HUDEP-2 (cell line): ENCODE results near the gene AIG1.

Experiments used
- DNase-seq, 76 experiments: peaks; one replicate each; lab custom pipeline; 2025; ENCODE audit not compliant: unreplicated experiment in 76 of 76; lab: John Stamatoyannopoulos, UW

AIG1 gene

DNA sequence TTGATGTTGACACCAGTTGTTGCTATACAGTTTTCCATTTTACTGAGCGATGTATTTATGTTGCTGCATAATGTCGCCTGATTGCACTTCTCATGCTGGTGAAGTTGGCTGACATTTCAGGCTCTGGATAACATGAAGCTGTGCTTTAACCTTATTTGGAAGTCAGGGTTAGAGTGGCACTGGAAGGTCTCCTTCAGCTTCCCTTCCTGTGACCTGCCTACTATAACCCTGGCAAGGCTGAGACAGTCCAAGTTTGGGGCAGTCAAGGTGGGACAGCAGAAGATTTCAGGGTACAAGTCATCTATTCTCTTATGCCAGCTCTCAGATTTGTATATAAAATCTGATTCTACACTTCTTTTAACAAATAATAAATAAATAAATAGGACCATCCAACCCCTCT, 127.6 kb downstream of the AIG1 start:
- DNase-seq = no peak

DNA sequence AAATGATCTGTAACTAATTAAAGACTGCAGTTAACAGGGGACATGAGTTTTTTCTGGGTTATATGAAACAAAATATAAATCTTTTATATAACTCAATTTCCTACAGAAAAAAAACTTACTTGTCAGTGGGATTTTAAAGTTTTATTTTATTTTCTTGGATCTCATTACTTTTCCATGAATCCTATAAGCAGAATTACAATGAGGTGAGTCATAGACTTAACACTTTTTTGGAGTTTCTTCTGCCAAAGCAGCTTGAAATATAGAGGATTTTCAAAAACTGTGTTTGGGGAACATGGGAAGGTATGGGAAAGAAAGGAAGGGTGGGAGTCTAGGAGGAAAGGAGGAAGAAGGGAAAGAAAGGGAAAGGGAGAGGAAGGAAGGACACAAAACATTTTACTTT, 130.7 kb downstream of the AIG1 start:
- no peak for DNase-seq

DNA sequence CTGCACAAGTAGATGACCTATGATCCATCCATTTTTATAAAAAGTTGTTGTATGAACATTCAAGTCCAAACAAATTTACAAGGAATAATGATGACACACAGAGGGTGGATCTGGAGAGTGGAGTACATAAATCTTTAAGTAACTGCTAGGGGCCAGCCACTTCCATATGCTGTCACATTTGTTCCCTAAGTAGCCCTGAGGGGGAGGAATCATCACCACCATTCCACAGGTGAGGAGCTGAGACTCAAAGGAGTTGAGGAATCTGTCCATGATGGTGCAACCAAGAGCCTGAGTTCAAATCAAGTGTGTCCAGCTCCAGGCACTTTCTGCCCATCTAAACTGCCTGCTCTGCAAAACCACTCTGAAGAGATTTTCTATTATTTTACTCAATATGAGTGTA, 132.1 kb downstream of the AIG1 start:
- DNase-seq = no peak

DNA sequence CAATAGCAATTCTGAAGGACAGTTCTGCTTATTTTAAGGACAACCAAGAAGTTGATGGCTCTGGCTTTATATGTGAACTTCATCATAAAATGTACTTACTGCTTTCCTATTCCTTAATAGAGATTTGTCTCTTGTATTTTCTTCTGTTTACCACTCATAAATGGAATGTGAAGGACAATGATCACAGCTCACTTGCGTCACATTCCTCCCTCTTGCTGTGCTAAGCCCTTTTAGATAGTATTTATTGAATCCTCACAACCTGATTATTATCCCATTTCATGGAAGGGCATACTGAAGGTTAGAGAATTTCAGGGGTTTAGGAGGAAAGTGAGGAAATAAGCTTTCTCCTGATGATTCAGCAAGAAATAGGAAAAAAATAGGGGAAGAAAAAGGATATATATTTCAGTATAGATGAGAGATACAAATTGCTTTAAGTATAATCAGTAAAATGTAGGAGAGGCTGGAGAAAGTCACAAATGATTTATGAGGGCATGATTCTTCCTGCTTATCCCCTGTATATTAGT, 132.9 kb downstream of the AIG1 start:
- DNase-seq = no peak

DNA sequence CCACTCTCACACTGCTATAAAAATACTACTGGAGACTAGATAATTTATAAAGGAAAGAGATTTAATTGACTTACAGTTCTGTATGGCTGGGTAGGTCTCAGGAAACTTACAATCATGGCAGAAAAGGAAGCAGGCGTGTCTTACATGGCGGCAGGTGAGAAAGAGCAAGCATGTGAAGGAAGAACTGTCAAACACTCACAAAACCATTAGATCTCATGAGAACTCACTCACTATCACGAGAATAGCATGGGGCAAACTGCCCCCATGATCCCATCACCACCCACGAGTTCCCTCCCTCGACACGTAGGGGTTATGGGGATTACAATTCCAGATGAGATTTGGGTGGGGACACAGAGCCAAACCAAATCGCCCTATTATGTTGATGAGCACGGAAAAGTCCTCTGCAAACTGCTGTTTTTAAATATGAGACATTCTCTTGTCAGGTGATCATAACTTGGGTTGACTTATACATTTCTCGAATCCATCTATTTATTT, 133.5 kb downstream of the AIG1 start:
- no peak for DNase-seq

DNA sequence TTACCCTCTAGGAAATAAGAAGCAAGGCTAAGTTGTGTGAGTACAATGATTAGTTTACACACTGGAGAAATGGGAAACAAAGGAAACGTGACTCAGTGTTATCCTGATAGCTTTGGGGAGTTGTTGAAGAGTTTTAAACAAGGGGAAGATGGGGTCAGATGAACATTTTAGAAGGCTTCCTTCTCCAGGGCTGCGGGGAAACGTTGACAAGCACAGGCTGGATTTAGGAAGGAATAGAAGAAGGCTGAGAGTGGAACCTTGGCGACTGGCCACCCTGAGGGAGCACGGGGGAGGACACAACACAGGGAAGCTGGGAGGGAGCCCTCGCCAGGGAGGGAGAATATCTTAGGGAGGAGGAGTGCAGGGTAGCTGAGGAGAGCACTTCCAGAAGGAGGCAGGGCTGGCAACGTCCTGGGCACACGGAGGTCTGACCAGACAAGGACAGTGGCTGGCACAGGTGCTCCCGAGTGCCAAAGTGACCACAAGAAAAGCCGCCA, 134.7 kb downstream of the AIG1 start:
- no peak for DNase-seq

DNA sequence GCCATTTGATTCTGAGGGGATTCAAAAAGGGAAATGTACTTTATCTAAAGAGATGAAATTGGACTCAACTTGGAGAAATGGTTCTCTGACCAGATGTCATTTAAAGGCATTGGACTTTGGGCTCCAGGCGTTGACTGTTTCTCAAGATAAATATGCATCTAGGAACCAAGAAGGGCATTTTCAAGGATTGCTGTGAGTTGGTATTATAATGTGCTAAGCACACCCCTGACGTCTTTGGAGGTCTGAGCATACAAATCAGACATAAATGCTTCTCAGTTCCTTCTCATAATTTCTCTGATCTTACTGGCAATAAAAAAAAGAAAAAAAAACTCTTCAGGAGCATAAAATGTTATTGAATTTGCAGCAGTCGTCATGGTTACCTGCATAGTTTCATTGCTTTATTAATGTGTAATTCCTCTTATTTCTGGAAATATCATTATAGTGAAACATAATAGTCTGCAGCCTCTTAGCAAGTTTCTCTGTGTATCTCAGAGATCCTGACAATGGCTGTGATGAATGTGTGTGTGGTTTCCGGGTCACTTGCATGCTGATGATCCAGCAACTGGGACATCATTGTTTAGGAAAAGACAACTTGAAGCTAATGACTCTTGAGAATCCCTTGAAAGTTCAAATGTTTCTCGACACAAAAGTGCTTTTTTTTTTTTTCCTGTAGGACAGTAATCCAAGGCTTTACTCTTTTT, 136.0 kb downstream of the AIG1 start:
- DNase-seq = peak in 1 of 76 experiments; percentile 10

DNA sequence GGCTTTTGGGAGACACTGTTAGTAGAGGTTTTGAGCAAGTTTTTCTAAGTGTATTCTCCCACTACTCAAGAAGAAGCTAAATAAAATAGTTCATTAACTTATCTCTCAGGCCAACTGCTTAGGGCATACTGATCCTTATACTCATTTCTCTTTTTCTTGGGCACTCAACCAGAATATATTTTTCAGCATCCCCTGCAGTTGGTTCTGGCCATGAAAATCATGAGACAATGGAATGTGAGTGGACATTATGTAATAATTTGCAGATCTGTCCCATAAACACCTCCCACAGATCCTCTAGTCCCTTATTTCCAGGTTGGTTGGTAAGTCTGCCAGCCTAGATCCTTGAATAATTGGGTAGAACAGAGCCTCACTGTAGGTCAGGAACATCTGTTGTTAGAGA, 136.7 kb downstream of the AIG1 start:
- DNase-seq = no peak

DNA sequence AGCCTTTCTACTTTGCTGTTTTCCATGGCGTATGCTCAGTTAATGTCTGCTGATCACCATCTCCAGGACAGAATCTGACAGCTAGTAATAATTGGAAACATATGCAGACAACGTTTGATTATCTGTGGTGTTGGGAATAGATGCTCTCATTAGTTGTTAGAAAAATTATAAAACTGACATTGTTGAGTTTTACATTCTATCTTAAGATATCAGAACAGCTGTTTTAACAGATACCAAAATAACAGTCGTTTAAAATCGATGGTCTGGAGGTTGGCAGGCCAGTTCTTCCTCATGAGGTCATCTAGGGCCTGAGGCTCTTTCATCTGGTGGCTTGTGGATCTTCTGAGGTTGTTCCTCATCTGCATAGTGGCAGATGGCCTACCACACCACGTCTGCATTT, 137.6 kb downstream of the AIG1 start:
- DNase-seq = no peak

DNA sequence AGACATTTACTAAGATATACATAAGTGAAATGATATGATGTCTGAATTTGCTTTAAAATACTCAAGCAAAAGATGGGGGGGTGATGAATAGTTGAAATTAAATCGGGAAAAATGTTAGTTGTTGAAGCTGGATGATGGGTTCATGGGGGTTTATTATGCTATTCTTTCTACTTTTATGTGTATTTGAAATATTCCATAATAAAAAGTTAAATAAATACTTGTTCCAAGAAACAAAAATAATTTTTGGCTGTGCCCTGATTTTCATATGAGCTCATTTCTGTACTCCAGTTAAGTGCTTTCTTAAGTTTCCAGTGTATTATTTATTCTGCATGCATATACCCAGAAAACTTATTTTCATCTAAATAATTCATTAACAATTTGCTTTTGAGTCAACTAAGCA, 138.6 kb downstream of the AIG1 start:
- no peak for DNase-seq

DNA sequence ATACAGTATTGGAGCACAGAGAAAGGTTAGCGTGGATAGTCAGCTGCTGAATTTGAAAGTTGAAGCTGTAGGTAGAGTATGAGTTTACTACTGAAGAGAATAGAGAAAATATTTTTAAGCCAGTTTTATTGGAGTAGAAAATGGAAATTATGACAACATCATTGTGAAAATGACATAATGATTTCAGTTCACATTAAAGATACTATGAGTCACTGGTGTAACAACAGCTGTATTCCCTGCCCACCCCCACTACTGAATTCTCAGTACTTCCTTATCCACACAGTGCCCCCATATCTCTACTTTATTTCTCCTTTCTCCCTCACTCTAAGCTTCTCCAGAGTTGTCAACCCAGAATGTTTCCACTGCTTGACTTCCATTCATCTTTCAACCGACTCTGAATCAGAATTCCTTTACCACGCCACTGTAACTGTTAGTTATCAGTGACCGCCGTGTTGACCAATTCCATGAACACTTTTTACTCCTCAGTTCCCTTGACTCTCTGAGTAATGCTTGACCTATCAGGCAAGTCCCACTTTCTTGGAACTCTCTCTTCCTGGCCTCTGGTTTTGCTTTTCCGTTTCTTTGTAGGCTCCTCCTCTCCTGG, 139.6 kb downstream of the AIG1 start:
- DNase-seq = no peak

DNA sequence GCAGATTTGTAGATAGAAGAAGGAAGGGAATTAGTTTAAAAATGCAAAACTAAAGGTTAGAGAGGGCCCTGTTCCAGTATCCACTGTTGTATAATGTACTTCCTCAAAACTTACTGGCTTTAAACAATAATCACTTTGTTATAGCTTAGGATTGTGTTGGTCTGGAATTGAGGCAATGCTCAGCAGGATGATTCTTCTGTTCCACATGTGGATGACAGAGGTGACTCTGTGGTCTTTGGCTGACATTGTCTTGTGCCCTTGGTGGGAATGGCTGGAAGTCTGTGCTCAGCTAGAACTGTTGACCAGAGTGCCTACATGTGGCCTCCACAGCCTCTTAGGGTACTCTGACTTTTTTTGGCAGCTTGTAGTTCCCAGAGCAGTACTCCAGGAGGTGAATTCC, 143.4 kb downstream of the AIG1 start:
- no peak for DNase-seq

DNA sequence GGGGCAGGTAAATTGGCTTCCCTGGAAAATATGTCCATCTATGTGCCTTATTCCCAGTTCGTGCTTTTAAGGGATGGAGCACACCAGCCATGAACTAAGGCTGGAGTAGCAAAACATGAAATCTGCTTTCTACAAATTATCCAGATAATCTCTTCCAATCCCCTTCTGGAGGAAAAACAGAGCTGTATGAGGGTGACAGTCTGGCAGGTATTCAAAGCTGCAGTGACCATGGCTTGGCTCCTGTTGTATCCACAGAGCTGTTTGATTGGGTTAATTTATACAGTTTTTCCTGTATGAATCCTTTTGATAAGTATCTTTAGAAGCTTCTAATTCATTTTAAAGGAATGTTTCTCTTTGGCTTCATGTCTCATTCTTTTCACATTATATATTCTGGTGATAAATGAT, 144.4 kb downstream of the AIG1 start:
- no peak for DNase-seq

DNA sequence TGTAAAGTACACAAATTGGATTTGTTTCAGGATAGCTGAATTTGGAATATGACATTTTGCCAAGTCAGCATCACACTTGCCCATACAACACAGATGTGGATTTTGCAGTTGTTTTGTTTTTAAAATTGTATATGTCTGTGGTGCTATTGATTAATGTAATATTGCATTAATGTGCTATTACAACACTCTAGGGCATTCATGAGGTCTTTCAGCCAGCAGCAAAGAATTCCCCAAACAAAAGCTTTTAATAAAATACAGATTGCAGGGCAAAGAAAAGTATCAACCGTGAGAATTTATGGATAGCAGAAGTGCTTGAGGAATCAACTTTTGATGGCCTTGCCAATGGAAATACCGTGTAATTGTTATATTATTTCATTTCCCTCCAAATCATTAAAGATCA, 144.9 kb downstream of the AIG1 start:
- no peak for DNase-seq

DNA sequence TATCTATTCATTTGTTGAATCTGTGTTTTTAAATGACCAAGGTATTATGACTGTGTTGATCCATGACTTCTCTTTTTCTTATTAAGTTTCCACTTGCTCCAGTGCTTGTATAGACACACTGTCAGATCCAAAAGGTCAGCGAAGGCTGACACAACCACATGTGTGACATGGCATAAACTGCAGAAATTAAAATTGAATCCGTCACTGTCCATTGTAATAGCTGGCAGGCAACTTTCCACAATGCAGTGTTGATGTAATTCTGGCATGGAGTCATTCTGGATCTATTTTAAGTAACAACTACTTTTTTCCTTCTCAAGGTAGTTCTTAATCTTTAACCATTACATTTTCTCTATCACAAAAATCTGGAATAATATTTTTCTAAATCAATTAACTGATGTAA, 145.3 kb downstream of the AIG1 start:
- no peak for DNase-seq

DNA sequence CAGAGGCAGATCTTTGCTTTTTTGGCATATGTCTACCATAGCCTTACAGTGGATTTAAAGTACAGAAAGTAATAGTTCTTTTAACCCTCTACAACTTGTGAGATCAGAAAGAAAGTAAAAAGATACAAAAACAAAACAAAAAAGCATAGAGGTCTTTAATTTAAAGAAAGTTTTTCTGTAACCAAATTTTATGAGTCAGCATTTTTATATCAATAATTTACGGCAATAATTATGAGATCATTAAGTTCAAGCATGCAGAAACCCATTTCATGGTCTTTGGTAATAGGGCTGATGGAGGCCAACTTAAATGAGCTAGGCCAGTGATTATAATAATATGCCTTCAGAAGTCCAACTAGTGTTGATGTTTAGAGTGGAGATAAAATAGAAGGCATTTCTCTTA, 145.9 kb downstream of the AIG1 start:
- DNase-seq = no peak

DNA sequence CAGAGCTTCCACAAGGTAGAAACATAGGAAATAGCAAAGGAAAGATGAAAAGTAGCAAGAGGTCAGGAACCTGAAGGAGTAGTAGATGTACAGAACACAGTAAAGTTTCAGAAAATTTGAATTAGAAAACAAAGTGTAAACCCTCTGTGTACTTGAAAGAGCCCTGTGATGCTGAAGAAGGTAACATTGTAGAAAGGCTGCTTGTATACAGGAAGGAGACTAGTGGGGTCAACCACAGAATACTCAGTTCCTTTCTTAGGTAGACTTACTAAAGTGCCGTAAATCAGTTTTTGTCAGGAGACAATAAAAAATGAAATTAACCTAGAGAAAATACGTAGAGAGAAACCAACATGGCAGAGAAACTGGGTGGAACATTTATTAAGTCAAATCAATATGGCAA, 149.7 kb downstream of the AIG1 start:
- DNase-seq = no peak

DNA sequence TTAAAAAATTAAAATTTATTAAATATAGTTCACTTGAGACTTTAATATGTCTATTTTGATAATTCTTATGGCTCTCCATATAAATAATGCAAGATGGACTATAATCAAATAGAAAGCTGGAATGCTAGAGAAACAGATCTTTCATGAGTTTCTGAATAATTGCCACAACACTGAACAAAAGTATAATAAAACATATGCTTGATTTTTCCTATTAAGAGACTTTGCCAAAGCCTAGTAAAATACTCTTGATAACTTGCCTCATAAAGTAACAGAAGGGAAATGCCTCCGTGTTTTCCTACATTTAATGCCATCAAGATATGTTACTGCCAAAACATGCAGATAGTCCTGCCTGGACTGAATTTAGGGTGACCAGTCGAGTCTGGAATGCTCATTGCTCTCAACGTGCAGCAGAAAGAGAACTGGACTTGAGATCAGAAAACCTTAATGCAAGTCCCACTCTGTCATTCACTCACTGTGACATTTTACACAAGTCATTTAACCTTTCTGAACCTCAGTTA, 153.2 kb downstream of the AIG1 start:
- no peak for DNase-seq

DNA sequence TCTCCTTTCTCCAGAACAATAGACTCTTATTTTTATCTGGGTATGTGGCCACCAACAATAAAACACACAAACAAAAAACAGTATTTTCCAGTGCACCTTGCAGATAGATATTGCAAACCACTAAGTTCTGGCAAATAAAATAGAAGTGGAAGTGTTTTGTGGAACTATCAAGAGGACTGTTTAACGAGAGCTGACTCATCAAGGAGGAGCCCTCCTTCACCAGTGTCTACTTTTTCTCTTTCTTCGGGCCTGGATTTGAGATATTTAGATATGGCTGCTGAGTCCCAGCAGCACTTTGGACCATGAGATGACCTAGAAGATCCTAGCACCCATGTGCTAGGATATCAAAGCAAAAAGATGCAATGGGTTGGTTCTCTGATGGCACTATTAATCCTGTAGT, 154.7 kb downstream of the AIG1 start:
- no peak for DNase-seq

DNA sequence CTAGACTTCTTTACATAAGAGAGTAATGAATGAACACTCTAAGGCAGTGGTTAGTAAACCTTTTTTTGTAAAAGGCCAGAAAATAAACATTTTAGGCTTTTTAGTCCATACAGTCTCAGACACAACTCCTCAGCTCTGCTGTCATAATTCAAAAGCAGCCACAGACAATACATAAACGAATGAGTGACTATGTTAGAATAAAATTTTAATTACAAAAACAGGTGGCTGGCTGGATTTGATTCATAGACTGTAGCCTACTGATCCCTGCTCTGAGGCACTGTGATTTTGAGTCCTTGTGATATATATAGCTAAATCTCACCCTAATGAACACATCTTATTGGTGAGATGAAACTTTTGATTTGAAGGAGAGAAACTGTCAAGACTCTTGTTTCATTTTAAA, 155.1 kb downstream of the AIG1 start:
- no peak for DNase-seq

DNA sequence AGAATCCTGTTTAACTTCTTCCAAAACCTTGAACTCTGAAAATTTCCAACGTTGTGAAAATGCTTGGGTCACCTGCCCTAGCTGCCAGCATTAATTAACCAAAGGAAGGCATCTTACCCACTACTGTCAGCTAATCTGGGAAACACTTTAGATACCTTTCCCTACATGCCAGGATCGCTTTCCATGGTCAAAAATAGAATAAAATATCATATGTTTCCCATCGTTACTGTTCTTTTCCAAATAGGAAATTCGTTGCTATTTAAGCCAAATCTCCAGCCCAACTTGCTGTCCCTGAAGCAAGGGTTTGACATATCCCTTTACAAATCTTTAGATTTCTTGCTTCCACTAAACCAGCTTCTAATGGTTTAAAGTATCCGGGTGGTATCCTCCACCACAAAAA, 157.5 kb downstream of the AIG1 start:
- DNase-seq = no peak

DNA sequence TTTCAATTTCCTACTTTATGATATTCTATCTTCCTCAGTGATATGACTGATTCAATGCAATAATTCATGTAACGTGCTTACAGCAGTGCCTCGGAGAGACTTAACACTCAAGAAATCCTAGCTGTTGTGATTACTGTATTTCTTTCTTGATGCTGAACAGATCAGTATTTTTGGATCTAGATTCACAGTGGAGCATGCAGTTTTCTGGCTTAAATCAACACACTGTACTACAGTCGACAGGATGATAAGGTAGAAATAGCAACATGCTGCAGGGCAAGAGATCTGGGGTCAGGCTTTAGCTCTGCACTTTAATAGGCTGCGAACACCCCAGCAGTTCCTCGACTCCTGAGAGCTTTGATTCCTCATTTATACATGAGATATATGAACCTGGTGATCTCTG, 161.0 kb downstream of the AIG1 start:
- DNase-seq = no peak
